HG03280 (cell line): ENCODE results near the gene STK17A.

ENCODE experiments used
- ATAC-seq: cut with Tn5 transposase; IDR thresholded peaks from one replicate; pipeline ENCODE4 v1.9.1; 2021; ENCODE audit warnings: mild to moderate bottlenecking, moderate library complexity; ENCODE audit not compliant: unreplicated experiment

Gene STK17A

DNA sequence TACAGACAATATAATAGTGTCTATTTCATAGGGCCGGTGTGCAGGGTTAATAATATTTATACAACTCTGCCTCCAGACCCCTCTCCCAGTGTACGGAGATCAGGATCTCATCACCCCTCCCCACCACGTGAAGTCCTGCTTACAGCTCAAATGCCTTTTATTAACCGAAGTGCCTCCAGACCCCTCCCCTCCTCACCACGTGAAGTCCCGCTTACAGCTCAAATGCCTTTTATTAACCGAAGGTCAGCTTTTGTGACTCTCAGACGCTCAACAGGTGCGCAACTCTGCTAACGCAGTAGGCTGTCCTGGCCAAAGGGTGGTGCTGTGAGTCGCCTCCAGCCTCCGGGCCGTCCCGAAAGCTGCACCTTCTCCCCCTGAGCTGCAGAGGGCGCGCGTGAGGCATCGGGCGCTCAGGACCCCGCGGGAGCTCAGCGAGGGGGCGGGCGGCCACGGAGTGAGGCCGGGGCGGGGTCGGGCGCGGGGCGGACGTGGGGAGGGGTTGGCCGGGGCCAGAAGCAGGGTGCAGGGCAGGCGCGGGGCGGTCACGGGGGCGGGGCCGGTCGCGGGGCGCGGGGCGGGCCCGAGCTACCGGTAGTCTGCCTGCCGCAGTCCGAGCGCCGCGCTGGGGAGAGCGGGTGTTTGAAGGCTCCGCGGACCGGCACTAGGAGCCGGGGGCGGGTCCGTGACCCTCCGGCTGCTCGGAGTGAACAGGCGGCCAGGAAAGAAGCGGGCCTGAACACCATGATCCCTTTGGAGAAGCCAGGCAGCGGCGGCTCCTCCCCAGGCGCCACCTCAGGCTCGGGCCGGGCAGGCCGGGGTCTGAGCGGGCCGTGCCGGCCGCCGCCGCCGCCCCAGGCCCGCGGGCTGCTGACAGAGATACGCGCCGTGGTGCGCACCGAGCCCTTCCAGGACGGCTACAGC is at the start of gene STK17A:
Gene STK17A (plus strand): TSS at position 606 of the 921 bp plus-strand sequence. CDS start 136 bp downstream, at position 742.
- ATAC-seq, result peak; percentile 74

DNA sequence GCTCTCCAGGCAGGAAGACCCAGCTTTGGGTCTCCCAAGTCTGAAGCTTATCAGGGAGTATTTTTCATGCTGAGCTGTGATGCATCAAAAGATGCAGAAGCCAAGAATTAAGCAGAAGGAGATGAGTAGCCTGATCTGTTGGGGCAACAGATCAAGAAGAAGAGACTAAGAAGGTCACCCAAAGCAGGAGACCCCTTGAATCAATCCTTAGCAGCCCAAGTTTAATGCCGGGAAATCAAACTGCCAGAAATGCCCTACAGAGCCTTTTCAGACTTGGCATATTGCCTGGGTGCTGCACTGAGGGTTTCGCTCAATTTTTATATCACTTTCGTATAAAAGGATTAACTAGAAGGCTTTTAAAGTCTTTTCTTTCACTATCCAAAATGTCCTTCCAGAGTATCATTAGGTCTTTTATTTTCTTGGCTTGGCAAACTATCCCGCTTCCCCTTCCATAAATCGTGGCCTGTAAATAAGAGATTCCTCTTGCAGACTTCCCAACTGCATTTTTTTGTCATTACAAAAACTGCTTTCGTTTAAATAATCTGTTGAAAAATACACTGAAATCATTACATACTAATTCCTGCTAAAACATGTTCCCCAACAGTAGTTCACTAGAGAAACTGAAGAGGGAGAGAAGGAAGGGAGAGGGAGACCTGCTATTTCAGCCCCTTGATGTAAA is 49.0 kb upstream of the STK17A start:
- no peak for ATAC-seq

DNA sequence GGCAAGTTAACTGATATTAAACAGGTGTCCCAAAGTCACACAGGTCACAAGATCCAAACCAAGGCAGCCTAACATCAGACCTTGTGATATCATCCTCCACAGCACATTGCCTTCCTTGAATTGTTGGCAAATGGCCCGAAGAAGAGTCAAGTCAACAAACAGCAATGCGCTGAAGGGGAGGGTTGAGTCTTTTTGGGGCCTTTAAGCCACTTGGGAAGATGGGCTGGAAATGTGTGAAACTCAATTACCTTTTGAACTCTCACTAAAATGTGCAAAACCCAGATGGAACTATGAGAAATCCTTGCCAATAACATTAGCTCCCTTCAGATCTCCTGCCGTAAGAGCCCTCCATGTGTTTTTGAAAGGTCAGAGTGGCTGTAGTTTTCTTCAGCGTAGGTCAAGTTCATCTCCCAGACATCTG is 47.9 kb upstream of the STK17A start:
- ATAC-seq, result no peak

DNA sequence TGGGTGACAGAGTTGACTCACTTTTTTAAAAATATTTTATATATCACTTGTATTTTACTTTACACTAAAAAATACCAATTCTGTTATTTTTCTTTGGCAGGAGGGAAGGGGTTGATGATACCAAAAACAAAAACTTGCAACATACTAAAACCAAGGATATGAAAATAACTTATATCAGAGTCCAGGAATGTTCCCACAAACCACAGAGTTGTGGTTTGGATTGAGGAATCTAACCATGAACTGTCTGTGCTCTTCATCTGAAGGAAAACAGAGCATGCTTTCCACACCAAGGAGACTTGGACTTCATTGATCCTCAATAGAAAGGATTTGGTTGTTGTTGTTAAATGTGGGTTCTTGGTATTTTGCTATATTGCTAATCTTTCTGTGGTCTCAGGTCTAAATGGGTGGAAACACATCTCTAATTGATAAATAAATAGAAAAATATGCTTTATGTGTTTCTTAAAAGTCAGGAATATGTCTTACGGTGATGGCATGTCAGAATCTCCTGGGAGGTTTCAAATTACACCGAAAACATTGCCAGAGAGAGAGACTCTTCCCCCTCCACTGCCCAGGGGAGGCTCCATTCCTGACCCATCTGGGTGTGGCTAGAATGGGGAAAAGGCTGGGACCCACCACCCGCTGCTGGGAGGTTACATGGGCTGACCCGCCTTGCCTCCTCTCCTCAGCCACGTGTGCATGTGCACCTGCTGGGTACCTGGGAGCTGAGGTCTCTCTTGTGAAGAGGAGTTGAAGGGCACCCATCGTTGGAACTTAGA is 46.9 kb upstream of the STK17A start:
- ATAC-seq, result no peak

DNA sequence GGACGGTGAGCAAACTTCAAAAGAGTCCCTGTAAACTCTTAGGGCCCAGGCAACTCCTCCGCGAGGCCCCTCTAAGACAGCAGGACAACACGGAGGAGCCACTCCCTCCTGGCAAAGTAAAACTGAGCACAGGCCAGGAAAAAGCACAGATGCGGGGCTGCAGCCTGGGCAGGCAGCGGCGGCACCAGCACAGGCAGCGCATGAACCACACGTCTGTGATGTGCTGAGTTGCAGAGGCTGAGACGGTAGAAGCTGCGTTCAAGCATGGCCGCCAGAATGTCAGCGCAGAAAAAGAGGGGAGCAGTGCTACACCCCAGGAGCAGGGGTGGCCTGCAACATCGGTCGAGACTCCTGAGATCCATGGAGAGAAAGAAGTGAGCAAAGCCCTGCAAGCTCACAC is 46.1 kb upstream of the STK17A start:
- ATAC-seq, result no peak

DNA sequence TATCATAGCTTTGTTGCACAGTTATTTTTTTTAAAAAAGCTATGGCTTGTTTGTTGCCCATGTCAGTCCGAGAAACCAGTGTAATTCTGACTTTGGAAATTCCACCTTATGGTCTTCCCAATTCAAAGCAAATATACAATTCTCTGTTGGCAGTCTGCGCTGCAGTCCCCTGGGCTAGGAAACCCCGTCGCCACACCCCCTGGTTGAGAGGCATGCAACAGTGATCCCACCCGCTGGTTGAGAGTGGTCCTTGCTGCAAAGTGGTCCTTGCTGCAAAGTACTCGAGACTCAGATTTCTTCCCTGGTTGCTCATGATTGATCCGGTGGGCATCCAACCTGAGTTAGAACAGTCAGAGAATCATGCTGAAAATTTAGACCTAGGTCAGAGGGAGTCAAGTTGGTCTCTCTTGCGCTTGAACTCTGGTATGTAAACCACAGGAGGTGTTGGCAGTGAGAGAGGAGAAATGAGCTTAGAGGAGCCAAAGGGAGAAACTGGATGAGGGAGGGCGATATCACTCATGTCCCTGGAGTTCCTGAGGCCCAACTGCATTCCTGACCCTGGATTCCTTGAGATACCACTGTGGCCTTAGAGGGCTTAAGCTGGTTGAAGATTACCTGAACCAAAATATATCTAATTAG is 45.0 kb upstream of the STK17A start:
- no peak for ATAC-seq

DNA sequence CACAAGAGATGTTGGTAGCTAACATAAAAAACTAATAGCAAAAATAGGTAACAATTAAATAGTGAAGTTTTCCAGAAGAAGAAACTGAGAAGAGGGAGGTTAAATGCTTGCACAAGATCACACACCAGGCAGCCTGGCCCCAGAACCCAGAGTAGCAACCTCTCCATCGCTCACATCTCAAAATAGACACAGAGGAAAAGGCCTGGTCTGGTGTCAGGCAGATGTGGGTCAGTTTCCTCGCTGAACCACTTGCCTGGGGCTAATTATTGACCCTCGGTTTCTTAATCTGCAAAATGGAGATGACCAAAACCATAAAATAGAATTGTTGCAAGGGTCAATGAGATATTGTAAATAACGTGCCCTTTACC is 44.5 kb upstream of the STK17A start:
- ATAC-seq, result no peak

DNA sequence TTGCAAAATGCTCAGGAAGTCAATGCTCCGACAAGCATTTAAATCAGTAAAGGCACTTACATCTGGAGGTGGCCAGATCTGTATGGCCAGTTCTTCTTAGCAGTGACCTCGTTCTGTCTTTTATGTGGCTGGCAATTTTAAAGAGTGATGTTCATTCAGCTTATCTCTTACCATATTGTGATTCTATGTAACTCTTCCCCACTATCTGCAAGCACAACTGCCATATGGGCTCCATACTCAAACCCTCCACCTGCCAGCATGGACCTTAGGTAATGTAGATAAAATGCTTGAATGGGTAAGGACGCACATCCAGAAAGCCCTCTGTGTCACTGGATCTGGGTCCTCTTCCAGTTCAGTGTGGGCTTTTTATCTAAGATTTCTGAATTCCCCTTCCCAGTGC is 42.4 kb upstream of the STK17A start:
- no peak for ATAC-seq

DNA sequence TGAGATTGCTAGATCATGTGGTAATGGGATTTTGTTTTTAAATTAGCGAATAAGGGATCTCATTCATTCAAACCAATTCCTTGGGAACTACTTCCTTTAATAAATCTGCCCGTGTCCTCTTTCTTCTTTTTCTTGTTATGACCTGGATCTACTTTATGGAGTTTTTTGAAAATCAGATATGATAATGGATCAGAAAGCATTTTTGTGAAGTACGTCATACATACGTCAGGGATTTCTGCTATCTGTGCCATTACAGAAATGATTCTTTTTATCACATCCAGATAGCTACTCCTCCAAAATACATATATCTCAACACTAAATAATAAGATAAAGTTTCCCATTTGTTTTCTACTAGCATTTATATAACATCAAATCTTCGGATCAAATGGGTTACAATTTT is 40.2 kb upstream of the STK17A start:
- ATAC-seq, result no peak

DNA sequence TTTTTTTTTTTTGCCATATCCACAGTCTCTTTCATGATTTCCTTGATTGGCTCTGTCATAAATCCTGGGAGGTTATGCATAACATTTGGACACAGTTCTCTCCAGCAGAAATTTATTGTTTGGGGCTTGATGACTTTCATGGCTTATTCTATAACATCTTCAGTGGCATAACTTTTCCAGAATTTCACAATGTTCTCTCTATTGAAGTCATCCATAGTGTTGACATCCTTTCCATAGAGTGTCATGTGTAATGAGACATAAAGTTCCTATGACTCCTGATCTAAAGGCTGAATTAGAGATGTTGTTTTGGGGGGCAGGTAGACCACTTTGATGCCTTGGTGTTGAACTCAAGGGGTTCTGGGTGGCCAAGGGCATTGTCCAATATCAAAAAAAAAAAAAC is 36.7 kb upstream of the STK17A start:
- no peak for ATAC-seq

DNA sequence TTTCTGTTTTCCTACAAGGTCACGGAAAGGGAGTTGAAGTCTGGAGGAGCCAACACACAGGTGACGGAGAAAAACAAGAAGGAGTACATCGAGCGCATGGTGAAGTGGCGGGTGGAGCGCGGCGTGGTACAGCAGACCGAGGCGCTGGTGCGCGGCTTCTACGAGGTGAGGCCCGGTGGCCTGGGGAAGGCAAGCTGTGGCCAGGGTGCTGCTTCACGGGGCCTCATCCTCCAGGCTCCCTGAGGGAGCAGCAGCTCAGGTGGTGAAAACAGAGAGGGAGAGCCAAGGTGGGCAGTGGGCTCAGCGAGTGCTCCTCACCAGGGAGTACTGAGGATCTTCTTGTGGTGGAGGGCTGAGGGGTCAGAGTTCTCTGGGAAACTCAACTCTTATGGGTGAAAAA is 32.5 kb upstream of the STK17A start:
- no peak for ATAC-seq

DNA sequence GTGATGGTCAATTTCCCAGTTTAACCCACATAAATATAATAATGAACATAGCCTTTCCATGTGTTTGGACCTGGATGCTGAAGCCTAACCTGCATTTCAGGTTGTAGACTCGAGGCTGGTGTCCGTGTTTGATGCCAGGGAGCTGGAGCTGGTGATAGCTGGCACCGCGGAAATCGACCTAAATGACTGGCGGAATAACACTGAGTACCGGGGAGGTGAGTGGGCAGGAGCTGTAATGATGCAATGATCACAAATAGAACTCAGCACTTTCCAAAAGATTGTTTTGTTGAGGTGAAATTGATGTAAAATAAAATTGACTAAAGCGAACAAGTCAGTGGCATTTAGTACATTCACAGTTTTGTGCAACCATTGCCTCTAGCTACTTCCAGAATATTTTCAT is 30.8 kb upstream of the STK17A start:
- ATAC-seq, result no peak

DNA sequence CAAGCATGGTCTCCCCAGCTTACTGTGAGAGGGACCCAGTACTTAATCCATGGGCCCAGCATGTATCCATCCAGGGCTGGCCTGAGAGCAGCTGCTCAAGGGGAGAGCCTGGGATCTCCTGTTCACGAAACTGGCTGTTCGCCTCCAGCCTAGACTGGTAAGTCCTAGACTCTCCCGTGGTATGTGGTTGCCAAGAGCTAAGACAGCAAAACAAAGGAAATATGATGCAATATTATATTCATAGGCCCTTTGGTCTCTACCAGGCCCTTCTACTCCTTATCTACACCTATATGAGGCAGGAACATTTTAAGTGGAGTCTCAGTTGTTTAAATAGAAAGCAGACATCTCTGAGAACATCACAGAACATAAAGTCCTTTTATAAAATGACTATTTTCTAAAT is 28.9 kb upstream of the STK17A start:
- ATAC-seq, result no peak

DNA sequence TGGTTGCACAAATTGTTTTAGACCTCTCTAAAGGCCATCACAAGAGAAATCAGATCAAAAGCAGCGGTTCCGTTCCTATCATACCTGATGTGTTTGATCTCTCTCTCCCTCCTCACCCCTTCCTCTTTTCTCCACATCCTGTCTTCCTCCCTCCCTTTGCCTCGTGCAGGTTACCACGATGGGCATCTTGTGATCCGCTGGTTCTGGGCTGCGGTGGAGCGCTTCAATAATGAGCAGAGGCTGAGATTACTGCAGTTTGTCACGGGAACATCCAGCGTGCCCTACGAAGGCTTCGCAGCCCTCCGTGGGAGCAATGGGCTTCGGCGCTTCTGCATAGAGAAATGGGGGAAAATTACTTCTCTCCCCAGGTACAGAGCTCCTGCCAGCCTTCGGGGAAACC is 28.5 kb upstream of the STK17A start:
- ATAC-seq, result no peak

DNA sequence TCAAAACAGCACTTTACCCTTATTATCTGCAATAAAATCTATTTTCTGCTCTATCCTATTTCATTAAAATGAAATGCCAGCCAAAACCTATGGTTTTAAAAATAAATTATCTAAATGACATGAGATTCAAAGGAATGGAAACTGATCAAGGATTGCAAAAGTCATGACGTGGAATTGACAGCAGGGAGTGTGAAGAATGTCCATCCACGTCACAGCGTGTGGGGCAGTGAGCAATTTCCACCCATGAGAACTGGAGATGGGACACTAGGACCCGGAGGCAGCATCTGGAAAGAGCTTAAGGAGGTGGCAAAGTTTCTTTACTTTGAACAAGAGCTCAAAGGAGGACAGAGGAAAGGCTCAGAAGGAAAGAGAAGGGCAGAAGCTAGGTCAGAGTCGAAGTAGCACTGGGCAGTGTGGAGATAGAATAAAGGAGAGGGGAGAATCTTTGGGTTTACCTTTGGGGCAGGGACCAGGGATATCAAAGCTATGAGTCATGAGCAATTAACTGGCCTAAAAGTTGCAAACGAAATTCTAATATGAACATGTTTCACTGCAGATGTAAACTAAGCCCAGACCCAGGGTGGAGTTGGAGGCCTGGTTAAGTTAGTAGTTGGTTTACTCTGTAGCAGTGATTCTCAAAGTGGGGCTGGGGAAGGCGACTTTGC is 24.9 kb upstream of the STK17A start:
- no peak for ATAC-seq

DNA sequence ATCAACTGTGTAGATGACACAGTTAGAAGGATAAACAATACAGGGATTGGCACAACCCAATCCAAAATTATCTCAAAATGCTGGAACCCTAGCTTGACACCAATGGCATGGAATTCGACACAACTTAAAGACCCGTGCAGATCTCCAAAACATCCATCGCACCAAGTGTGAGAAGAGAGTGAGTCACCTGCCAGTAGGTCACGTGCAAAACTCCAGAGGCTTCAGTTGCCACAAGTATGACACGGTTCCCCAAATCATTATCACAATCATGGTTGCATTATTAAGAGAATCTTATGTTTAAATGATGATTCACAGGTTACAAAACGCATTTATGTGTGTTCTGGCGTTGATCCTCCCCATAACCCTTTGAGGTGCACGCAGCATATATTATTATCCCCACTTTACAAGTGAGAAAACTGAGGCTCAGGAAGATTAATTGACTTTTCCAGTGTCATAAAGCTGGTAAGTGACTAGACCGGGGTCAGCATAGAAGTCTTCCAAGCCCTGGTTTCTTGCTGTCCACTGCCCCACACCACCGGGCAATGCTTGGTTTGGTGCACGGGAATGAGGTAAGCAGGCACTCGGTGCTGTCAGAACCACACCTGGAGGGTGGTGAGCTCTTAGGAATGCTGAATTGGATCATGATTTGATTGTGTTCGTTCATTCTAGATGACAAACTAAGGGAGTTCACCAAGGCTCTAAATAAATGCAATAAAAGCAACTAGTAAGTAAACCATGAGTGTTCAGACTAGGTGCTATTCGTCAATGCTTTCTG is 23.6 kb upstream of the STK17A start:
- ATAC-seq, result no peak

DNA sequence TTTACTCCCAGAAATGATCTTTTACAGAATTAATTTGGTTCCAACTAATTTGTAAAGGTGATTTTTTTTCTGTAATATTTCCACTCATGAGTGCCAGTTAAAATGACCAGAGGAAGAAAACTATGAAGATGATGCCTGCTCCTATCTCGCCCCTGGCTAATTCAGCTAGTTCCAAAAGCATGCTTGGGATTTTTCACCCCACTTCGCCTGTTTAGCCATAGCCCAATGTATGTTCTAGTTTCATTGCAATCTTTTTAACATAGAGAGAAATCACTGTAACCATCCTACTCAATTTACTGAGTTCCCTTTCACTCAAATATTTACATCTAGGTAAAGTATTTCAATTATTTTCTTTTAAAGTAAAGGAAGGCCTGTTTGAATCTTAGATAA is 23.0 kb upstream of the STK17A start:
- ATAC-seq, result no peak

DNA sequence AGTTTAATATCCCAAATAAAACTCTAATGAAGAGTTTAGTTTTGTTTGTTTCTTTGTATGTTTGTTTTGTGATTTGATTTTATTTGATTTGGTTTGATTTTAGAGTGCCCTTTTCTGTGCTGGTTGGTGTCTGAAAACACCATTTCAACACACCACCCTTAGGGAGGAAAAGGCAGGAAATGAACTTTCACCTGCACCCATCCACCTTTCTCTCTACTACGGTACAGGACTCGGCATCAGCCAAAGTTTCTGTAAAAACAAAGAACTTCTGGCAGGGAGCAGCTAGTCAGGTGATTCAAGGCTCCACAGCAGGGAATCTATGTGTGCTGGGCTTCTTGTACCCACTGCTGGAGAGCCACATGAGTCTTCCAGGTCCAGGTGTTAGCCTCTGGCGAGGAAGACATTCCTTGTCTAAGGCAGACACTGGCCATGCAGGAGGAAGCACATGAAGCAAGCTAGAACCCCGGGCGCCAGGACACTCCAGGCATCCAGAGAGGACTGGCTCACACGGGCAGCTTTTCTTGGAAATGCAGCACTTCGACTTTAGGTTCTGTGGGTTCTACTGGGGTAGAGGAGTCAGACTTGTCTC is 22.1 kb upstream of the STK17A start:
- no peak for ATAC-seq

DNA sequence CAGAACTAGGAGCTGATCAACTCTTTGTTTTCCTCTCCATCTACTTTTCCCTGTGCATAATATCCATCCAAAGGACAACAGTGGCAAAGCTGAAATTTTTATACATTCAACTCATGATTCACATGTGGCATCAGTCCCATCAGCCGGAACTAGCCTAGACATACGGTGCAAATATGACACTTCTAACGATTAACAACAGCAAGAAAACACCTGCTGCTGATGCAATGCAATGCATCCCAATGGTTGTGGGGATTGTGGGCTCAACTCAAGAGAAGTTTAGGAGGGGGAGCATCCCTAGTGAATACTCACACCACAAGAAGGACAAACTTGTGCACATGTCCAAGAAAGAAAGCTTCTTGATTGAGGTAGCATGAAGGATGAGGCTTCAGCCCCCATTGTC is 20.5 kb upstream of the STK17A start:
- no peak for ATAC-seq
